Calu3 (cell line): ENCODE data around the gene HDAC2. TPM values are rescaled to one million over a fixed set of nuclear protein-coding genes. Genes with fewer than 3 reads are reported as not detected.
A peak's percentile ranks its signal among the peaks of the same experiment; 100 is the strongest.

Experiments used
- BruUV-seq: library from RNA; stranded (reverse); fragments of 400-500 nt; replicated peaks from 2 replicates; lab custom pipeline; 2021; lab: Mats Ljungman, UMichigan
- CTCF ChIA-PET: fragments of 300-600 bp; sonication (Branson Sonifier 250); formaldehyde crosslinking; loops from one replicate; lab custom pipeline; 2022; ENCODE audit warnings: antibody characterized with exemption; lab: Charles Lee
- DNase-seq: peaks from one replicate; pipeline ENCODE4 v3.0.0; 2022
- H3K27ac Mint-ChIP-seq: one replicate; pipeline ENCODE4 v1.8.0; 2022; ENCODE audit warnings: mixed read lengths; ENCODE audit not compliant: unreplicated experiment
- H3K27me3 Mint-ChIP-seq: one replicate; pipeline ENCODE4 v1.8.0; 2022; ENCODE audit warnings: mixed read lengths; ENCODE audit not compliant: unreplicated experiment
- H3K36me3 Mint-ChIP-seq: one replicate; pipeline ENCODE4 v1.8.0; 2022; ENCODE audit warnings: mild to moderate bottlenecking, moderate library complexity, mixed read lengths; ENCODE audit not compliant: insufficient read depth, unreplicated experiment
- H3K4me1 Mint-ChIP-seq: one replicate; pipeline ENCODE4 v1.8.0; 2022; ENCODE audit warnings: mild to moderate bottlenecking, low read depth, mixed read lengths; ENCODE audit not compliant: unreplicated experiment
- H3K4me3 Mint-ChIP-seq: one replicate; pipeline ENCODE4 v1.8.0; 2022; ENCODE audit warnings: mild to moderate bottlenecking, low read depth, moderate library complexity, mixed read lengths; ENCODE audit not compliant: unreplicated experiment
- H3K9me3 Mint-ChIP-seq: one replicate; pipeline ENCODE4 v1.8.0; 2022; ENCODE audit warnings: low read depth, mixed read lengths; ENCODE audit not compliant: unreplicated experiment
- intact Hi-C: fragments of 100-400 bp; cut with micrococcal nuclease; formaldehyde crosslinking; loops from one replicate; pipeline ENCODE4 v1.10.0; 2022; ENCODE audit not compliant: unreplicated experiment
- total RNA-seq: library from RNA; stranded (reverse); gene quantifications from 2 replicates; pipeline ENCODE4 v1.2.3, GENCODE V29; 2022
- TF ChIP-seq, protein P1 (sequence below): fragments of 200-600 bp; IDR thresholded peaks from one replicate; pipeline ENCODE4 v1.8.0; 2022; ENCODE audit warnings: antibody characterized with exemption; ENCODE audit not compliant: unreplicated experiment

The HDAC2 gene
- total RNA-seq, 1 experiment from 2014 or later = 176 TPM

DNA sequence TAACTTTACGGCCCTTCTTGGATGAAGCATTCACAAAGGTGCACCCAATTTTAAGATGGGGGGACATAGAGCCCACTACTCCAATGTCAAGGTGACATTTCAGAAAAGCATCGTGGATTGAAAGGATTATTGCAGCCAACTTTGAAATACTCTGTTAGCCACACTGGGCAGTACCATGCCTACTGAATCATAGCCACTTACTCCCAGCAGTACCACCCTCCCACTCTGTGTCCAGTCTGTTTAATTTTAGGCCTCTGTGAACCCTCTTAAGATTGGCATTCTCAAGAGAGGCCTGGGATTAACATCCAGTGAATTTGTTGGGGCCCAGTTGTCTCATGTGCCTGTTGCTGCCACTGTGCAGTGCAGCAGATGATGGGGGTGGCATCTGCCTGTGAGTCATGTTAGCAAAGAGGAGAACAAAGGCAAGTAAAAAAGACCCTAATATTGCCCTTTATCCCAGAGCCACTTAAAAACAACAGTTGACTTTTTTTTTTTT, 11.2 kb upstream of the HDAC2 start:
- TF ChIP-seq, protein P1, sequence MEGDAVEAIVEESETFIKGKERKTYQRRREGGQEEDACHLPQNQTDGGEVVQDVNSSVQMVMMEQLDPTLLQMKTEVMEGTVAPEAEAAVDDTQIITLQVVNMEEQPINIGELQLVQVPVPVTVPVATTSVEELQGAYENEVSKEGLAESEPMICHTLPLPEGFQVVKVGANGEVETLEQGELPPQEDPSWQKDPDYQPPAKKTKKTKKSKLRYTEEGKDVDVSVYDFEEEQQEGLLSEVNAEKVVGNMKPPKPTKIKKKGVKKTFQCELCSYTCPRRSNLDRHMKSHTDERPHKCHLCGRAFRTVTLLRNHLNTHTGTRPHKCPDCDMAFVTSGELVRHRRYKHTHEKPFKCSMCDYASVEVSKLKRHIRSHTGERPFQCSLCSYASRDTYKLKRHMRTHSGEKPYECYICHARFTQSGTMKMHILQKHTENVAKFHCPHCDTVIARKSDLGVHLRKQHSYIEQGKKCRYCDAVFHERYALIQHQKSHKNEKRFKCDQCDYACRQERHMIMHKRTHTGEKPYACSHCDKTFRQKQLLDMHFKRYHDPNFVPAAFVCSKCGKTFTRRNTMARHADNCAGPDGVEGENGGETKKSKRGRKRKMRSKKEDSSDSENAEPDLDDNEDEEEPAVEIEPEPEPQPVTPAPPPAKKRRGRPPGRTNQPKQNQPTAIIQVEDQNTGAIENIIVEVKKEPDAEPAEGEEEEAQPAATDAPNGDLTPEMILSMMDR = no peak
- Mint-ChIP-seq H3K36me3 (no peaks in the 10 kb centered on the region), H3K27ac (no peak overlapping the region), H3K9me3 (no peaks in the 10 kb centered on the region), H3K4me3 (no peak overlapping the region), H3K27me3 (no peaks in the 10 kb centered on the region), H3K4me1 (no peaks in the 10 kb centered on the region)
- BruUV-seq = no TSS peak
- CTCF ChIA-PET = no interaction called here
- intact Hi-C loops = no loop called here
- DNase-seq = no peak

DNA sequence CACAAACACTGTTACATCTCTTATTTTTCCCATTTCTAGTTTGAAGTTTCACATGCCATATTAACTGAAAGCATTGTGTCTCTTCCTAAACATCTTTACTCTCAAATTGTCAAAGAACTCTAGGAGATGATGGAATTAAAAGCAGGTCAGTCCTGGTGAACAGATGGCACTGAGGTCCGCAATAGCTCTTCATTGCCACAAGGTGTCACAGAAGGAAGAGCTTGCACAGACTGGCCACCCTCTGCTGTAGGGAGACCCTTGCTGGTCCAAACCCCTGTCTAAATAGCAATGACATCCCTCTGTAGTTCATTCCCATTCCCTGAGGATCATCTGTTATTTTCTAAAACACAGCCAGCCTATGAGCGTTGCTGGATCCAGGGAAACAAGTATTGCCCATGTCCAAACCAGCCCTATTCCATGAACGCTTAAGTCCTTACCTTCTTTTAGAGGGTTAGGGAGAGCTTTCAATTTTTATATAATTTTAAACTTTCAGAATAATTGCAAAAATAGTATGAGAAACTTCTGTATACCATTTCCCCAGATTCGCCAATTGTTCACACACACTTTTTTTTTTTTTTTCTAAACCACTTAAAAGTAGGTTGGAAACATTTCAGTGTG, 10.1 kb upstream of the HDAC2 start:
- Mint-ChIP-seq H3K4me3 (no peak overlapping the region), H3K9me3 (no peaks in the 10 kb centered on the region), H3K27me3 (no peaks in the 10 kb centered on the region), H3K27ac (no peak overlapping the region), H3K36me3 (no peaks in the 10 kb centered on the region), H3K4me1 (no peaks in the 10 kb centered on the region)
- CTCF ChIA-PET = interaction anchor here (0.7 to 1.7 kb wide), 4 partner anchors 10 to 323 kb away, joined by 3 to 8 read pairs (median 4); partner anchors contain the start of gene HDAC2
- intact Hi-C loops = no loop called here
- TF ChIP-seq, protein P1 = peak; percentile 69
- BruUV-seq = no TSS peak
- DNase-seq = peak; percentile 20

DNA sequence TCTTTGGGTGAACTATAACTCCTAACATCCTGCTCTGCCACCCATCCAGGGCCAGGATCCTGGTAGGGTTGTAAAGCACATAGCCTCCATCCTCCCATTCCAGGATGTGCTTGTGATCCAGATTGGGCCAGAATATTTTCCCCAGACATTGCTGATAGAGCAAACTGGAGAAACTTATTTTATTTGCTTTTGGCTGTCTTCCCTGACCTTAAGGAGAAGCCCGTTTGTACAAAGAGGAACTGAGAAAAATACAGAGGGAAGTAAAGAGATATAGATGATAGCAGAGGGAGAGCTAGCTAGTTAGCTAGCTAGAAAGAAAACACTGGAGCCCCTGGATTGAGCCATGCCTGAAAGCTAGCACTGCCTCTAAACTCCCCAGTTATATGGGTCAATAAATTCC, 9.0 kb upstream of the HDAC2 start:
- intact Hi-C loops = no loop called here
- Mint-ChIP-seq H3K27ac (no peak overlapping the region), H3K4me3 (no peak overlapping the region), H3K9me3 (no peaks in the 10 kb centered on the region), H3K36me3 (no peaks in the 10 kb centered on the region), H3K4me1 (no peaks in the 10 kb centered on the region), H3K27me3 (no peaks in the 10 kb centered on the region)
- BruUV-seq = no TSS peak
- DNase-seq = no peak
- TF ChIP-seq, protein P1 = no peak
- CTCF ChIA-PET = interaction anchor here (0.7 to 1.7 kb wide), 2 partner anchors 9 to 12 kb away, joined by 4 to 7 read pairs; partner anchors contain the start of gene HDAC2

GRCh38 chr6:113978084-113978675, 7.2 kb upstream of the HDAC2 start:
- H3K4me3 Mint-ChIP-seq = no peak overlapping the region
- H3K36me3 Mint-ChIP-seq = no peaks in the 10 kb centered on the region
- CTCF ChIA-PET = no interaction called here
- H3K27me3 Mint-ChIP-seq = no peaks in the 10 kb centered on the region
- no peaks in the 10 kb centered on the region for H3K4me1 Mint-ChIP-seq
- H3K9me3 Mint-ChIP-seq = no peaks in the 10 kb centered on the region
- H3K27ac Mint-ChIP-seq = no peak overlapping the region
- TF ChIP-seq, protein P1 = no peak
- no TSS peak for BruUV-seq
- intact Hi-C loops = no loop called here
- no peak for DNase-seq
